Progenitor cell of endocrine pancreas (in vitro differentiated cells): Measurements from ENCODE around the gene PSORS1C2. TPM values are rescaled to one million over a fixed set of nuclear protein-coding genes. Genes with fewer than 3 reads are reported as not detected.
A peak's percentile ranks its signal among the peaks of the same experiment; 100 is the strongest.
"Not testable (repeated sequence)": the region's sequence is repeated elsewhere in the genome, so short reads cannot be mapped to it uniquely, and the experiment has no call there.

ENCODE experiments used
- DNase-seq: peaks from one replicate; pipeline ENCODE4 v3.0.0; 2021; ENCODE audit warnings: low spot score; ENCODE audit not compliant: unreplicated experiment
- H3K27ac Mint-ChIP-seq: 2 replicates; pipeline ENCODE4 v1.8.0; 2021; ENCODE audit warnings: mild to moderate bottlenecking, moderate library complexity, mixed read lengths
- H3K27me3 Mint-ChIP-seq: 2 replicates; pipeline ENCODE4 v1.8.0; 2021; ENCODE audit warnings: mixed read lengths
- H3K36me3 Mint-ChIP-seq: 2 replicates; pipeline ENCODE4 v1.8.0; 2022; ENCODE audit warnings: mixed read lengths; ENCODE audit not compliant: insufficient read depth
- H3K4me1 Mint-ChIP-seq: 2 replicates; pipeline ENCODE4 v1.8.0; 2021; ENCODE audit warnings: low read depth, mixed read lengths
- H3K4me3 Mint-ChIP-seq: 2 replicates; pipeline ENCODE4 v1.8.0; 2021; ENCODE audit warnings: low read depth, mild to moderate bottlenecking, moderate library complexity, mixed read lengths
- H3K9me3 Mint-ChIP-seq: 2 replicates; pipeline ENCODE4 v1.8.0; 2021; ENCODE audit warnings: low read depth, mixed read lengths
- total RNA-seq: library from RNA; stranded (reverse); gene quantifications from 2 replicates; pipeline ENCODE4 v1.2.1, GENCODE V29; 2021
- TF ChIP-seq, protein P1 (sequence below): fragments of 200-600 bp; sonication (generic); IDR thresholded peaks from one replicate; pipeline ENCODE4 v1.5.0; 2021; ENCODE audit warnings: antibody characterized with exemption, mild to moderate bottlenecking; ENCODE audit not compliant: unreplicated experiment

PSORS1C2 gene
- total RNA-seq, 1 donor from 2014 or later = not detected

DNA sequence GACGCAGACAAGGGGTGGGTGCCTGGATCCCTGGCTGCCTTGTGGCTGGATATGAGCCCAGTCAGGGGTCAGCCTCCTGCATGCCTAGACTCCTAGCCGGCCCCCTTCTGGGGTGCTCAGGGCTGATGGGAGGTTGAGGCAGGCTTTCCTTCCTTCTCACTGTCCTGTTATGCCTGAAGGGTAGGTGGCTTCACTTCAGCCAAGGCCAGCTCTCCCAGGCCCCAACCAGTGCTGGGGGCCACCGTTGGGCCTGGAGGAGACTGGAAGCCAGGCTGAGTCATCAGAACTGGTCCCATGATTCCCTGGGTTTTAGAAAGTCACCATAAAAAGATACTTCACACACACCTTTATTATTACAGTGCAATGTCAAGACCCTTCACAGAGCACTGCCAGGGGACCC lies 34.5 kb upstream of the PSORS1C2 start:
- TF ChIP-seq, protein P1, sequence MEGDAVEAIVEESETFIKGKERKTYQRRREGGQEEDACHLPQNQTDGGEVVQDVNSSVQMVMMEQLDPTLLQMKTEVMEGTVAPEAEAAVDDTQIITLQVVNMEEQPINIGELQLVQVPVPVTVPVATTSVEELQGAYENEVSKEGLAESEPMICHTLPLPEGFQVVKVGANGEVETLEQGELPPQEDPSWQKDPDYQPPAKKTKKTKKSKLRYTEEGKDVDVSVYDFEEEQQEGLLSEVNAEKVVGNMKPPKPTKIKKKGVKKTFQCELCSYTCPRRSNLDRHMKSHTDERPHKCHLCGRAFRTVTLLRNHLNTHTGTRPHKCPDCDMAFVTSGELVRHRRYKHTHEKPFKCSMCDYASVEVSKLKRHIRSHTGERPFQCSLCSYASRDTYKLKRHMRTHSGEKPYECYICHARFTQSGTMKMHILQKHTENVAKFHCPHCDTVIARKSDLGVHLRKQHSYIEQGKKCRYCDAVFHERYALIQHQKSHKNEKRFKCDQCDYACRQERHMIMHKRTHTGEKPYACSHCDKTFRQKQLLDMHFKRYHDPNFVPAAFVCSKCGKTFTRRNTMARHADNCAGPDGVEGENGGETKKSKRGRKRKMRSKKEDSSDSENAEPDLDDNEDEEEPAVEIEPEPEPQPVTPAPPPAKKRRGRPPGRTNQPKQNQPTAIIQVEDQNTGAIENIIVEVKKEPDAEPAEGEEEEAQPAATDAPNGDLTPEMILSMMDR = no peak
- Mint-ChIP-seq H3K4me3 (no peak overlapping the region), H3K36me3 (no peaks in the 10 kb centered on the region), H3K27me3 (peaks cover 34% of the 10 kb centered on the region), H3K4me1 (no peaks in the 10 kb centered on the region), H3K27ac (no peak overlapping the region), H3K9me3 (no peaks in the 10 kb centered on the region)
- DNase-seq = no peak

DNA sequence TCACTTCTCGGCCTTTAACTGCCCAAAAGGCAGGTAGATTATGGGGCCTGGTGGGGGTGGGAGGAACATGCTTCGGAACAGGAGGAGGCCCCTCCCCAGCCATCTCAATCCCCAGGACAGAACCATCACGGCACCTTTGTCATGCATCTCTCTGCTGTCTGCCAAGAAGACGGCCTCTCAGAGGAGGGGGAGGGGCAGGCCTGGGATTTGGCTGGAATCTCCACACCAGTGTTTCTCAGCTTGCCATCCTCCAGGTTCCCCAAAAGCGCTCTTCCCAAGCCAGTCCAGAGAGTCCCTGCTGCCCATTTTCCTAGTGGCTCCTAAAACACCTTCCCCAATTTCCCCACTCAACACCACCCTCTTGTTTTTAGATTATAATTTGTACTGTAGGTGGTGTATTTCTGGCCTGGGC lies 34.1 kb upstream of the PSORS1C2 start:
- no peak overlapping the region for H3K27ac Mint-ChIP-seq
- no peak overlapping the region for H3K4me3 Mint-ChIP-seq
- H3K36me3 Mint-ChIP-seq = no peaks in the 10 kb centered on the region
- TF ChIP-seq, protein P1 = no peak
- no peaks in the 10 kb centered on the region for H3K9me3 Mint-ChIP-seq
- H3K27me3 Mint-ChIP-seq = peaks cover 36% of the 10 kb centered on the region
- no peaks in the 10 kb centered on the region for H3K4me1 Mint-ChIP-seq
- no peak for DNase-seq

DNA sequence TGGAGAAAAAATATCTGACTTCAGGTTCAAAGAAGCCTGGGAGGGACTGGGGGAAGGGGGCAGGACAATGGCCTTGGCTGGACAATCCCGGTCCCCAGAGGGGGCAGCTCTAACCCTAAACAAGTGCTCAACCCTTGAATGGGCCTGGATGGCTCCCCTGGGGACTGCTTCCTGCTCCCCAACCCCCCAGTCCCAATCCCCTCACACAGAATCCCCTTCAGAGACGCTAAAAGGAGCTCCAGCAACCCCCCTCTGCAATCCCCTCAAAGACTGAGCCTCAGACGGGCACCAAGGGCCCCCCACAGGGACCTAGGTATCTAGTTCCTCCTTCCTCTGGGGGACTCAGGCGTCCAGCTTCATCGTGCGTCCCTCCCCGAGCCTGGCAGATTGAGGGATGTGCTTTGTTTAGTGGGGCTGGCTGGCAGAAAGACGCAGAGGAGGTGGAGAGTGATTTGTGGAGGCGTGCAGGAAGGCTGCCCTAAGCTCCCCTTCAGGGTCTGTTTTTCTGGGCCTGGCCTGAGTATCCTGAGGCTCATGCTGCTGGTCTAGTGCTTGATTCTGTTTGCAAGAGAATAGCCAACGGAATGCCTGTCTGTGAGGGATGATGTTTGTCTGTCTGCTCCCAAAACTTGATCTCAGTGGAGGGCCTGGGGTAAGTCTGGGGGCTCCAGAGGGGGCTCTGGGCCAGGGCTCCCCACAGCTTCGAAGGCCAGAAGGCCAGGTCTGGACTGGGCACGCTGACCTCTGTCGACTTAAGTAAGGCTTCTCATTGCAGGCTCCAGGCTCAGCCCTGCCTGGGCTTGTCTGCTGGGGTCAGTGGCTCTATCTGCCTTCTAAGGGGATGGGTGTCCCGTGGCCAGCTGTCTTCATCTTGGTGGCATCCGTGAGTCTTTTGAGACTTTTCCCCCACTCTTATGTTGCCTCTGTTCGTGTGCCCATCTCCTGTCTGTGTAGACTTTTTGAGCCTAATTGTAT lies 33.4 kb upstream of the PSORS1C2 start:
- Mint-ChIP-seq H3K4me1 (no peaks in the 10 kb centered on the region), H3K27me3 (peaks cover 40% of the 10 kb centered on the region), H3K36me3 (no peaks in the 10 kb centered on the region), H3K4me3 (no peak overlapping the region), H3K27ac (no peak overlapping the region), H3K9me3 (no peaks in the 10 kb centered on the region)
- DNase-seq = no peak
- TF ChIP-seq, protein P1 = no peak

DNA sequence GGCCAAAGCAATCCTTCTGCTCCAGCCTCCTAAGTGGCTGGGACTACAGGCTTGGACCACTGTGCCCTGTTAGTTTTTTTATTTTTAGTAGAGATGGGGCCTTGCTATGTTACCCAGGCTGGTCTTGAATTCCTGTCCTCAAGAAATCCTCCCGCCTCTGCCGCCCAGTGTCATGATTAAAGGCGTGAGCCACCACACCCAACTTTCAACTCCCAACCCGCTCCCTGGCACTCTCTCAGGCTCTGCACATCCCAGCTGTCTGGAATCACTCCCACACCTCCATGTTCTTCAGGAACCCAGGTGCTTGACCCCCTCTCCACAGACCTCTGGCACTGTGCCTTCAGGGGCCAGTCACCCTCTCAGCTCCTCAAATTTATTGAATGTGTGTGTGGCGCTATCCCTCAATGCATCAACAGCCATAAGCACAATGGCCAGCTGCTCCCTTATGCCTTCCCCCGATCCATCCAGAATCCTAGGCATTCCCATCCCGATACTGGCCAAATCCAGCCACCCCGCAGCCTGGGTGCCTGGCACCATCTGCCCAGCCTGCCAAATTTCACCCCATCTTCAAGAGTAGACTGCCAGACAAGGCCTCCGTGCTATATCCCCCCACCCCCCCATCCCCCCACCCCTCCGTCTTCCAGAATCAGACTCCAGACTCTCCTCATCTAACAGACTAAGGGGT lies 32.3 kb upstream of the PSORS1C2 start:
- H3K4me3 Mint-ChIP-seq = no peak overlapping the region
- no peaks in the 10 kb centered on the region for H3K4me1 Mint-ChIP-seq

DNA sequence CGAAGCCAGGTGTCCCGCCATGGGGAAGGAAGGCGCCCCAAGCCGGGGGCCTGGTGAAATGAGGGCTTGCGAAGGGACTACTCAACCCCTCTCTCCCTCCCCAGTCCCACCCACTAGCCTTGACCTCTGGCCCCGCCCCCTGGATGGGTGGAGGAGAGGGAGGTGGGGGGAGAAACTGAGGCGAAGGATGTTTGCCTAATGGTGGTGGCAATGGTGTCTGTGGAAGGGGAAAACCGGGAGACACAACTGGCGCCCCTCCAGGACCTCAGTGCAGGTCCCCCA lies 31.7 kb upstream of the PSORS1C2 start, which contains the start of gene POU5F1:
Gene POU5F1 (minus strand): TSS at position 83 of the 282 bp plus-strand sequence. CDS start 62 bp downstream, at position 21.
- Mint-ChIP-seq H3K4me1 (no peaks in the 10 kb centered on the region), H3K36me3 (no peaks in the 10 kb centered on the region), H3K27ac (peak within 1 kb of the TSS; percentile 87), H3K27me3 (peaks cover 36% of the 10 kb centered on the region), H3K4me3 (no peak within 1 kb of the TSS), H3K9me3 (no peaks in the 10 kb centered on the region)
- TF ChIP-seq, protein P1 = no peak
- DNase-seq = no peak

More for the DNA sequence above, 32.3 kb upstream of the PSORS1C2 start:
- TF ChIP-seq, protein P1 = no peak
- H3K9me3 Mint-ChIP-seq = no peaks in the 10 kb centered on the region
- H3K27ac Mint-ChIP-seq = peak overlapping the region; percentile 87
- peaks cover 39% of the 10 kb centered on the region for H3K27me3 Mint-ChIP-seq
- DNase-seq = no peak
- no peaks in the 10 kb centered on the region for H3K36me3 Mint-ChIP-seq

DNA sequence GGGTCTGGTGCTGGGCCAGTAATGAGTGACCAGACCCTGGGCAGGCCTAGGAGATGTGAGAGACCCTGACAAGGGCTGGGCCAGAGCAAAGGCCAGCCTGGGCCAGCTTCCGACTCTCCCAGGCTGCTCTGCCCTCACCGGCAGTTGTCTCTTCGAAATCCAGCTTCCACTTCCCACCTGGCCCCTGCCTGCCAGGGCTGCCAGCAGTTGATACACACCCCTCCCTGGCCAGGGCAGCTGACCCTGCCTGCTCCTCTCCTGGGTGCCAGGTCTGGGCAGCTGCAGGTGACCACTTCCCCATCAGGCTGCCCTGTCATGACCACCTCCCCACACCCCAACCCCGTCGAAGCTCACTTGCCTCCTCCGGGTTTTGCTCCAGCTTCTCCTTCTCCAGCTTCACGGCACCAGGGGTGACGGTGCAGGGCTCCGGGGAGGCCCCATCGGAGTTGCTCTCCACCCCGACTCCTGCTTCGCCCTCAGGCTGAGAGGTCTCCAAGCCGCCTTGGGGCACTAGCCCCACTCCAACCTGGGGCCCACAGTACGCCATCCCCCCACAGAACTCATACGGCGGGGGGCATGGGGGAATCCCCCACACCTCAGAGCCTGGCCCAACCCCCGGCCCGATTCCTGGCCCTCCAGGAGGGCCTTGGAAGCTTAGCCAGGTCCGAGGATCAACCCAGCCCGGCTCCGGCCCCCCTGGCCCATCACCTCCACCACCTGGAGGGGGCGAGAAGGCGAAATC lies 31.2 kb upstream of the PSORS1C2 start:
- H3K27ac Mint-ChIP-seq, DNase-seq, H3K4me3 Mint-ChIP-seq, H3K4me1 Mint-ChIP-seq, H3K9me3 Mint-ChIP-seq, H3K36me3 Mint-ChIP-seq: not testable (repeated sequence)
- H3K27me3 Mint-ChIP-seq = peaks cover 36% of the 10 kb centered on the region
